CD4-positive, alpha-beta T cell treated with Interleukin-2 at 100 ng/mL for 4 hours (primary cell): ENCODE measurements around the gene ZNF511.
A peak's percentile ranks its signal among the peaks of the same experiment; 100 is the strongest.
"Not testable (repeated sequence)": the region's sequence is repeated elsewhere in the genome, so short reads cannot be mapped to it uniquely, and the experiment has no call there.

ENCODE experiments used
- DNase-seq: peaks from one replicate; pipeline ENCODE4 v3.0.0-alpha.2; 2020; ENCODE audit warnings: low spot score

ZNF511 gene

GRCh38 chr10:133308421-133309099 lies at the start of gene ZNF511, which contains the start of gene TUBGCP2:
ZNF511 (plus strand) TSS chr10:133308914; CDS start chr10:133308944, 30 bp downstream.
TUBGCP2 (minus strand) TSS chr10:133308872; CDS start chr10:133302941, 5,931 bp downstream.
- DNase-seq, result peak; percentile 89

- DNase-seq, result no peak
Observed at GRCh38 chr10:133259602-133259989, 49.1 kb upstream of the ZNF511 start.

DNA sequence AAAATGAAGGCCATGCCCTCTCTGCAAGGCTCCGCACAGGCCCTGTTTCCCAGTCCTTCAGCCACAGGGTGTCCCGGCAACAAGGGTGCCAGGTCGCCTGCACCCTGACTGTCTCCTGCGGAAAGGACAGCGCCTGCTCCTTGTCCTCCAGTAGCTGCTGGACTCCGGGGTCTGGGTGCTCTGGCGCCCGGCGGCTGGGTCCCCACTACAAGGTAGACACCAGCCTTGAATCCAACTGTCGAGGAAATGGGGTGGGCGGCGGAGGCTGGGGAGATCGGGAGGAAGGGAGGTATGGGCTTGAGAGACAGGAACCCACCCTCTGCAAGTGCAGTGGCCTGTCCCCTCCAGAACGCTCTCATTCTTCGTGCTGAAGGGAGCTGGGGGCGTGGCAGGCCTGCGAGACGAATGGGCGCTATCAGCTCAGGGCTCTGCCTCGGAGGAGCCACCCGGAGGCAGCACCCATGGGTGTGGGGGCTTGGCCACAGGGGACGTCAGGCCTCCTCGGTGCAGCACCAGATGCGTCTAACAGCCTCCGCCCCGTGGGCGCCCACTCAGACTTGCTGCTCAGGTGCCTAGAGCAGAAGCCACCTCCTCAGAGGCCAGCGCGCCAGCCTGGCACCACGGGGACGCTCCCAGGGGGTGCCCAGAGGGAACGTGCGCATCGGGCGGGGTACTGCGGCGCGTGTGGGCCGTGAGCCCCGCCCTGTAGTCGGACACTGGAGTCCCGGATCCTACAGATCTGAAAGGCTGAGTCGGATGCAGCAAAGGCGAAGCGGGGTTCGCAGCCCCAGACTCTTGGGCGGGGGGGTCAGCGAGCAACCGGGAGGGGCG lies 47.6 kb upstream of the ZNF511 start:
- DNase-seq, result peak; percentile 64

GRCh38 chr10:133261726-133262325 lies 46.9 kb upstream of the ZNF511 start:
- peak; percentile 88 for DNase-seq

GRCh38 chr10:133262696-133263095 lies 46.0 kb upstream of the ZNF511 start:
- no peak for DNase-seq

- no peak for DNase-seq
Observed at GRCh38 chr10:133263674-133264073, 45.0 kb upstream of the ZNF511 start.

GRCh38 chr10:133264461-133264860 lies 44.3 kb upstream of the ZNF511 start:
- DNase-seq, result peak; percentile 68

GRCh38 chr10:133265052-133265451 lies 43.7 kb upstream of the ZNF511 start:
- DNase-seq, result not testable (repeated sequence)

- DNase-seq, result no peak
Observed at GRCh38 chr10:133266056-133266795, 42.5 kb upstream of the ZNF511 start.

DNA sequence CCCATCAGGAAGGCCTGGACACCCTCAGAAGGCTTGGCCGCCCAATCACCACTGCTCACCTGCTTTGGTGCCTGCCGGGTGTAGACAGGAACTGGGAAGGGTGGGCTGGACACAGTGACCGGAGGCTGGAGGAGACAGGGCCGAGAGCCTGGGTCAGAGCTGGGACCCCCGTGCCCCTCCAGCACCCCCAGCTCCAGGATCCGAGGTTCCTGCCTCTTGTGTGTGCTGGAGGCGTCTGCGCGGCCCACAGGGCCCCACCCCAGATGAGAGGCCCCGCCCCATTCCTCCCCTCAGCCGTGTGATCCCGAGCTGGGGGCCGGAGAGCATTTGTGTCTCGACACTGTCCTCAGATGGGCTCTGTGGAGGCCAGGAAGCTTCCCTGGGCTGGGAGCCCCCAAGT lies 41.4 kb upstream of the ZNF511 start:
- DNase-seq, result no peak

- no peak for DNase-seq
Observed at GRCh38 chr10:133267829-133268228, 40.9 kb upstream of the ZNF511 start.

GRCh38 chr10:133268532-133268931 lies 40.2 kb upstream of the ZNF511 start:
- DNase-seq, result no peak

GRCh38 chr10:133269367-133269766 lies 39.3 kb upstream of the ZNF511 start:
- DNase-seq, result no peak

DNA sequence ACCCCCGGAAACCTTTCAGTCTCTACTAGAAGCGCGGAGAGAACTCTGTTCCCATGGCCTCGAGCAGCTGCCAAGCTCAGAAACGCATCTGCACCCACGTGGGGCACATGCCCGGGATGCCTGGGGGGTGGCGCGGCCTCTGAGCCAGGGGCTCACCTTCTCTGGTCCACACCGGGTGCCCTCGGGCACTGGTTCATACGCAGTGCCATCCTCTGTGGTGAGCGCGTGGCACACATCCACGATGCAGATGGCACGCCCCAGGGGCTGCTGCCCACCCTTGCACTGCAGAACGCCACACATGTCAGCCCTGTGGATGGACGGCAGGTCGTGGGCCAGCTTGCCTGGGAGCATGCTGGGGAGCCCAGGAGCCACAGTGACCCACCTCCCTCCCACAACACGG lies 38.5 kb upstream of the ZNF511 start:
- no peak for DNase-seq

- DNase-seq, result no peak
Observed at GRCh38 chr10:133270773-133271297, 37.9 kb upstream of the ZNF511 start.

GRCh38 chr10:133271521-133272300 lies 37.0 kb upstream of the ZNF511 start:
- DNase-seq, result no peak

GRCh38 chr10:133272301-133272963 lies 36.3 kb upstream of the ZNF511 start:
- DNase-seq, result no peak

DNA sequence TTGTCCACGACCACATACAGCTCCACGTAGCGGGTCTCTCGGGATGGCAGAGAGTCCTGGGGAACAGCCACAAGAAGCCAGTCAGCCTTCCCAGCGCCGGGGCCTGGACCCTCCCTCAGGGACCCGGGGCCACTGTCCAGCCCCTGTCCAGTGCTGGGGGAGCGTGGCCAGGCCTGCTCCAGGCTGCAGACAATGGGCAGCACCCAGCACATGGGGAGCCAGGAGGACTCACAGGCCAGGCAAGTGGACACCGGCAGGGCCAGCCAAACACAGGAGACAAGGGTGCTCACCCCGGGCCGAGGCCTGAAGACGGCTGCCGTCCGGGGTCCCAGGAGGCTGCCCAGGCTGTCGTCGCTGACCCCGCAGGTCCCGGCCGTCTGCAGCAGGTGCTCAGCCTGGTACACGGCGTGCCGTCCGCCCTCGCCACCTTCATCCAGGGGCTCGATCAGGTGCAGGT lies 35.7 kb upstream of the ZNF511 start:
- DNase-seq, result no peak

DNA sequence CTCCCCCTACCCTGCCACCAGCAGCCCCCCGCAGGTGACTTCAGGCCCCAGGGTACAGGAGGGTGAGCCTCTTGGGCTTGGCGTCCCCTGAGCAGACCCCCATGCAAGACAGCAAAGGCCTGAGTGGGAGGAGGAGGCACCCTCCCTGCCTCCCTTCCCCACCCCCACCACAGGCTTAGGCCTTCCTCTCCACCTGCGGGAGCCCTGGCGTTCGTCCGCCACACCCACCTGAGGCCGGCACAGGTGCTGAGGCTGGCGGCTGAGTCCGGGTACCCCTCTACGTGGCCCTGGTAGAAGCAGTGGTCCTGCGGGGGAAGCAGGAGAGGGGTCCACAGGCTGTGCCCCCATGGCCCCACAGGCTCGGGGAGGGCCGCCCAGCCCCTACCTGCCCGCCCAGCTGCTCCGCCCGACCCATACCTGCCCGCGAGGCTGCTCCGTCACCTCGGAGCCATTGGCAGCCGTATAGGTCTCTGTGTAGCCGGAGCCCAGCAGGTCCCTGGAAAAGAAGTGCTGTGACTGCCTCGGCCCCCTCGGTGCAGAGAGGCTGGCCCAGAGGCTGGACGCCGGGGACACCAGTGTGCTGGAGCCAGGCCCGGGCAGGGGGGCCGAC lies 35.1 kb upstream of the ZNF511 start:
- DNase-seq, result no peak
